Caco-2 (cell line): ENCODE measurements around the gene RGS7. TPM values are rescaled to one million over a fixed set of nuclear protein-coding genes. Genes with fewer than 3 reads are reported as not detected.

Source experiments
- BruUV-seq: library from RNA; stranded (reverse); fragments of 400-500 nt; replicated peaks from 2 replicates; lab custom pipeline; 2021; lab: Mats Ljungman, UMichigan
- CTCF ChIA-PET: fragments of 300-600 bp; sonication (Branson Sonifier 250); formaldehyde crosslinking; loops from one replicate; lab custom pipeline; 2022; ENCODE audit warnings: antibody characterized with exemption; lab: Charles Lee
- POLR2A ChIA-PET: fragments of 300-600 bp; sonication (Branson Sonifier 250); formaldehyde crosslinking; loops from one replicate; lab custom pipeline; 2022; ENCODE audit warnings: antibody characterized with exemption; lab: Charles Lee
- DNase-seq, 2 experiments: peaks; one replicate each; pipeline versions ENCODE4 v3.0.0 to v3.0.0-alpha.2; 2020 to 2022
- H3K27me3 ChIP-seq: replicated peaks from 2 replicates; pipeline ENCODE4 v1.6.0; 2011; ENCODE audit warnings: low read length; ENCODE audit not compliant: control insufficient read depth, insufficient read depth
- H3K36me3 ChIP-seq: 2 replicates; pipeline ENCODE4 v1.5.1; 2011; ENCODE audit warnings: low read length; ENCODE audit not compliant: control insufficient read depth, insufficient read depth
- H3K4me1 ChIP-seq: fragments of 250-450 bp; sonication (Bioruptor Pico); 2 replicates; pipeline ENCODE4 v1.5.1; 2020; ENCODE audit warnings: mild to moderate bottlenecking
- H3K4me3 ChIP-seq: 2 replicates; pipeline ENCODE4 v1.5.1; 2011; ENCODE audit warnings: low read depth, mild to moderate bottlenecking, control low read depth, low read length
- H3K9me3 ChIP-seq: fragments of 250-450 bp; sonication (Bioruptor Pico); 2 replicates; pipeline ENCODE4 v1.5.1; 2020; ENCODE audit warnings: mild to moderate bottlenecking, moderate library complexity
- H3K27ac Mint-ChIP-seq: one replicate; pipeline ENCODE4 v1.8.0; 2022; ENCODE audit warnings: mixed read lengths; ENCODE audit not compliant: unreplicated experiment
- H3K27me3 Mint-ChIP-seq: one replicate; pipeline ENCODE4 v1.8.0; 2022; ENCODE audit warnings: mixed read lengths; ENCODE audit not compliant: insufficient read depth, unreplicated experiment
- H3K36me3 Mint-ChIP-seq: one replicate; pipeline ENCODE4 v1.8.0; 2022; ENCODE audit warnings: mild to moderate bottlenecking, mixed read lengths; ENCODE audit not compliant: insufficient read depth, unreplicated experiment
- H3K4me1 Mint-ChIP-seq: one replicate; pipeline ENCODE4 v1.8.0; 2022; ENCODE audit warnings: low read depth, mixed read lengths; ENCODE audit not compliant: unreplicated experiment
- H3K4me3 Mint-ChIP-seq: one replicate; pipeline ENCODE4 v1.8.0; 2022; ENCODE audit warnings: mild to moderate bottlenecking, moderate library complexity, mixed read lengths; ENCODE audit not compliant: unreplicated experiment
- H3K9me3 Mint-ChIP-seq: one replicate; pipeline ENCODE4 v1.8.0; 2022; ENCODE audit warnings: mixed read lengths; ENCODE audit not compliant: unreplicated experiment
- CTCF ChIP-seq, 2 experiments: fragments of 200-600 bp in 1 of 2; IDR thresholded peaks; 1 replicate in 1 of 2; 2 replicates in 1 of 2; pipeline versions ENCODE4 v1.5.1 to v1.8.0; 2011 to 2022; ENCODE audit warnings: antibody characterized with exemption in 1 of 2, control low read depth in 1 of 2, inconsistent platforms in 1 of 2, low read depth in 1 of 2, low read length in 1 of 2, mild to moderate bottlenecking in 1 of 2, moderate library complexity in 1 of 2; ENCODE audit not compliant: insufficient read depth in 1 of 2, severe bottlenecking in 1 of 2, unreplicated experiment in 1 of 2
- intact Hi-C: fragments of 100-400 bp; cut with micrococcal nuclease; formaldehyde crosslinking; loops from one replicate; pipeline ENCODE4 v1.10.0; 2022; ENCODE audit not compliant: unreplicated experiment
- total RNA-seq: library from RNA; stranded (reverse); gene quantifications from 2 replicates; pipeline ENCODE4 v1.2.3, GENCODE V29; 2022

RGS7 gene
- total RNA-seq, 1 experiment from 2014 or later: not detected

DNA sequence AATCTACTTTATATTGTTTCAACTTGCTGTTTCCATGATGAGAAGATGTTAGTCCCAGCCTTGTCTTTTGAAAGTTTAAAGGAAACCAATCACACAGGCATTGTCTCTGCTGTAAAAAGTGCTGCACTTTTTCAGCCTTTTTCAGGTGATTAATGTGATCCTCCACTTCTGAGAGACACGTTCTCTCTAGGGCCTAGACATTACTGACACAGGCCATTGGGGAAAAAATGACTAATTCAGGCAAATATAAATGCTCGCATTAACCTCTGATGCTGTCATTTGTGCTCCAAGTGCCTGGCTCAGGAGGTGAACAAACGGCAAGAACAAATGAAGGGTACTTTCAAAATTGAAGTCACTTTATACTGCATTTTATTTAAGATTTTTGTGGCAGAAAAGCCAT, 32.4 kb upstream of the RGS7 start:
- Mint-ChIP-seq H3K27ac (no peak overlapping the region), H3K9me3 (no peaks in the 10 kb centered on the region), H3K4me1 (peaks cover 6% of the 10 kb centered on the region), H3K27me3 (peaks cover 3% of the 10 kb centered on the region), H3K36me3 (no peaks in the 10 kb centered on the region), H3K4me3 (no peak overlapping the region)
- no peaks in the 10 kb centered on the region for H3K27me3 ChIP-seq
- TF ChIP-seq CTCF (IDR thresholded peaks at IDR 0.05; ENCODE audit: insufficient read depth in 1 of 2, low read depth in 1 of 2, low read length in 1 of 2, severe bottlenecking in 1 of 2, unreplicated experiment in 1 of 2): no peak
- ChIA-PET POLR2A (no interaction called here), CTCF (no interaction called here)
- H3K9me3 ChIP-seq: no peaks in the 10 kb centered on the region
- no peaks in the 10 kb centered on the region for H3K4me1 ChIP-seq
- DNase-seq: no peak
- intact Hi-C loops: no loop called here
- H3K36me3 ChIP-seq: no peaks in the 10 kb centered on the region
- no TSS peak for BruUV-seq
- H3K4me3 ChIP-seq: no peak overlapping the region

- intact Hi-C loops: no loop called here
- Mint-ChIP-seq H3K27ac (no peak overlapping the region), H3K4me3 (no peak overlapping the region), H3K9me3 (no peaks in the 10 kb centered on the region), H3K27me3 (peaks cover 3% of the 10 kb centered on the region), H3K4me1 (peaks cover 6% of the 10 kb centered on the region), H3K36me3 (no peaks in the 10 kb centered on the region)
- Histone ChIP-seq H3K27me3 (no peaks in the 10 kb centered on the region), H3K4me3 (no peak overlapping the region), H3K36me3 (no peaks in the 10 kb centered on the region), H3K4me1 (no peaks in the 10 kb centered on the region), H3K9me3 (no peaks in the 10 kb centered on the region)
- no peak for TF ChIP-seq CTCF (IDR thresholded peaks at IDR 0.05; ENCODE audit: insufficient read depth in 1 of 2, low read depth in 1 of 2, low read length in 1 of 2, severe bottlenecking in 1 of 2, unreplicated experiment in 1 of 2)
- ChIA-PET CTCF (no interaction called here), POLR2A (no interaction called here)
- DNase-seq: no peak
- no TSS peak for BruUV-seq
These were observed 30.2 kb upstream of the RGS7 start for GRCh38 chr1:241387216-241387615.

GRCh38 chr1:241376701-241377100, 19.7 kb upstream of the RGS7 start:
- BruUV-seq: no TSS peak
- Mint-ChIP-seq H3K36me3 (no peaks in the 10 kb centered on the region), H3K4me3 (no peak overlapping the region), H3K27me3 (peaks cover 8% of the 10 kb centered on the region), H3K27ac (no peak overlapping the region), H3K4me1 (no peaks in the 10 kb centered on the region), H3K9me3 (no peaks in the 10 kb centered on the region)
- Histone ChIP-seq H3K36me3 (no peaks in the 10 kb centered on the region), H3K27me3 (no peaks in the 10 kb centered on the region), H3K4me1 (no peaks in the 10 kb centered on the region), H3K4me3 (no peak overlapping the region), H3K9me3 (no peaks in the 10 kb centered on the region)
- DNase-seq: no peak
- intact Hi-C loops: no loop called here
- TF ChIP-seq CTCF (IDR thresholded peaks at IDR 0.05; ENCODE audit: insufficient read depth in 1 of 2, low read depth in 1 of 2, low read length in 1 of 2, severe bottlenecking in 1 of 2, unreplicated experiment in 1 of 2): no peak
- POLR2A ChIA-PET: no interaction called here
- CTCF ChIA-PET: no interaction called here
